Activated CD8-positive, alpha-beta memory T cell treated with anti-CD3 and anti-CD28 coated beads for 4 hours (primary cell): ENCODE measurements around the gene UBXN6.

ENCODE experiments used
- DNase-seq, 2 donors: peaks; one replicate each; pipeline ENCODE4 v3.0.0-alpha.2; 2020; ENCODE audit warnings: low read depth in 2 of 2

UBXN6 gene

DNA sequence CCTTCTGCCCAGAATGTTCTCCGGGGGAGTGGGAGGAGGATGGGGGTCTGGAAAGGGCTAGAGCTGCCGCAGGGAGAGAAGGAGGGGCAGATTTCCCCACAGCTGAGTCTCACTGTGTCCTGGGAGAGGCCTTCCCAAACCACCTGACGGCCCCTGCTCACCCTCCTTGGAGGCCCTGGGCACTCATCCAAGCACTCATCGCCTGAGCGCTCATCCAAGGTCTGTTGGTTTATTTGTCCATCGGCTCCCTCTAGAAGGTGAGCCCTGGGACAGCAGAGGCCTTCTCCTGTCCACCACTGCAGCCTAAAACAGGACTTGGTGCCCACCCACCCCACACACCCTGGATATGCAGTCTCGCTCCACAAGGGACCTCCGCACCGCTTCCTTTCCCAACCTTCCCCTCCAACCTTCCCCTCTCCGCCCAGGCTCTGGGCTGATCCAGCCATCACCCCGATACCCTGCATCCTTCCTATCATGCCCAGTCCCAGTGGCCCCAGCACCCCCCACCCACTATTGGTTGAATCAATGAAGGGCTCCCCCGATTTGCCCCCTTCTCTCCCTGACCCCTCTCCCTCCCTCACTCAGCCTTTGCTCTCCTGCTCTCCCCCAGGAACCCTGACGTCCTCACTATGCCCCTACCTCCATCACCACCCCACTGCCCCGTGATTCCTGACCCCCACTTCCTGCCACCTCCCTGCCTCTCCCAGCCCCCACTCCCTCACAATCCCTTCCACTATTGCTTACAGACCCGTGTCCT is 1.7 kb downstream of the UBXN6 start:
- DNase-seq, result no peak

DNA sequence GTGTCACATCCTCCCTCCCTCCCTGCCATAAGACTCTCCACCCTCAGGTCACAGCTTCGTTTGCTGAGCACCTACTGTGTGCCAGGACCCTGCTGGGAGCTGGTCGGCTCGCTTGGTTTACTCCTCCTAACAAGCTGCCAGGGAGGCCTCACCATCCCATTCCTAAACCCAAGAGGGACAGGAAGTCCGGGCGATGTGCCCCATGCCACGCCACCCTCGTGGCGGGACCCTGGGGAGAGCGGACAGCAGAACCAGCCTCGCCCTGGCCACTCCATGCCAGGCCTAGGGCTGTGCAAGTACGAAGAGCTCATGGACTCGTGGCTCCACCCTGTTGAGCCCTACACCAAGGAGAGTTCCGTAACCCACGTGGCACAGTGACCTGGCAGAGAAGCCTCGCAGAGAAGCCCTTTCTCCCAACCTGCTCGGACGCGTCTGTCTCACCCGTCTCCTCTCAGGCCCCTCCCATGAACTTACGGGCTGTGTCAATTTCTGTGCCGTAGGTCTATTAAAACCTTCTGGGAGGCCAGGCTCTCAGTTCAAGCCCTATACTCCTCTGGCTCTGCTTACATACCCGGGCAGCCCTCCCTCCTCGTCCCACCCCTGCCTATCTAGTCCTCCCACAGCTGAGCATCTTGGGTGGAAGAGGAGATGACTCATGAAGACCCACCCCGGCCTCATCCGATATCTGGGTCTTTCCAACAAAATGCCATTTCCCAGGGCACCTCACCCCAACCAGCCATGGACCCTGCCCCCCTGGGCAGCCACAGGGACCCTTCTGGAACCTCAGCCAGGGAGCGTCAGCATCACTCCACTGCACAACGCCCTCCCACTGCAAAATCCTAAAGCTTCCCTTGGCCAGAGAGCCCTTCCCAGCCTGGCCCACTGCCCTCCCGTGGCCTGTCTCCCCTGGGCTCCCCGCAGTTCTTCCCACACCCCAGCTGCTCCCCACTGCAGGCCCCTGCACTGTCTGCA is 2.6 kb downstream of the UBXN6 start:
- DNase-seq, result no peak

DNA sequence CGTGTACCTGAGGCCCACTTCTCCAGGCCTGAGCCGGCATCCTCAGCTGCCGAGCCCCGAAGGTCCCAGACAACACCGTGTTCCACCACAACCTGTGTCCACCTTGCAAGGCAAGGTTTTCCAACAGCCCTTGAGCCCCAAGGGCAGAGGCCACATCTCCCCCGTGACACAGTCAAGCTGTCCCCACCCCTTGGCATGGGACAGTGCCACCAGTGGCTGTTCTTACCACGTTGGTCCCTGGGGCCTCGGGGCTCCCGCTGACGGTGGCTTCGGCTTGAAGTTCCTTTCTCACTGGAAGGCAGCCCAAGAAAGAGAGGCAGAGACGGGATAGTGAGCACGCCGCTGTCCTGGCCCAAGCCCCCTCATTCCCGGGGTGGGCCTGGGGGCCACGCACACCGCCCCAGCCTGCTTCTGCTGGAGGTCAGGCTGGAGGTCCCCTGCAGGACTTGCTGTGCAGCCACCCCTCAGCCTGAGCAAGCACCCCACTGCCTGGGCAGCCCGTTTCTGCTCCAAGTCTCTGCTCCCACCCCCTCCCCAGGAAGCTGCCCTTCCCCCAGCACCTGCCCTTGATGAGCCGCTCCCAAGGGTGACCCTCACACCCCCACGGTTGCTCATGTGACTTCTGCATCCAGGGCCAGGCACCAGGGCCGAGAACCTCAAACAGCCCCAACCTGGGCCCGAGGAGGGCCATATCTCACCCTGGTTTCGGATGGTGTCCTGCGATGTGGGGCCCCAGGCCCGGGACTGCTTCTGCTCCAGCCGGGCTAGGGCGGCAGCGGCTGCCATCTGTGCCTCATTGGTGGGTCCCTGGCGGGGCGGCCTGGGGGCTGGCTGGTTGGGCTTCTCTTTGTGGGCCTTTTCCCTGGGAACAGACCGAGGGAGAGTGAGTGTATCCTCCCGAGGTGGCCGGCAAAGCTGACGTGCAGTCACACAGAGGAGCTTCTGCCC is 4.1 kb downstream of the UBXN6 start:
- DNase-seq, result no peak

DNA sequence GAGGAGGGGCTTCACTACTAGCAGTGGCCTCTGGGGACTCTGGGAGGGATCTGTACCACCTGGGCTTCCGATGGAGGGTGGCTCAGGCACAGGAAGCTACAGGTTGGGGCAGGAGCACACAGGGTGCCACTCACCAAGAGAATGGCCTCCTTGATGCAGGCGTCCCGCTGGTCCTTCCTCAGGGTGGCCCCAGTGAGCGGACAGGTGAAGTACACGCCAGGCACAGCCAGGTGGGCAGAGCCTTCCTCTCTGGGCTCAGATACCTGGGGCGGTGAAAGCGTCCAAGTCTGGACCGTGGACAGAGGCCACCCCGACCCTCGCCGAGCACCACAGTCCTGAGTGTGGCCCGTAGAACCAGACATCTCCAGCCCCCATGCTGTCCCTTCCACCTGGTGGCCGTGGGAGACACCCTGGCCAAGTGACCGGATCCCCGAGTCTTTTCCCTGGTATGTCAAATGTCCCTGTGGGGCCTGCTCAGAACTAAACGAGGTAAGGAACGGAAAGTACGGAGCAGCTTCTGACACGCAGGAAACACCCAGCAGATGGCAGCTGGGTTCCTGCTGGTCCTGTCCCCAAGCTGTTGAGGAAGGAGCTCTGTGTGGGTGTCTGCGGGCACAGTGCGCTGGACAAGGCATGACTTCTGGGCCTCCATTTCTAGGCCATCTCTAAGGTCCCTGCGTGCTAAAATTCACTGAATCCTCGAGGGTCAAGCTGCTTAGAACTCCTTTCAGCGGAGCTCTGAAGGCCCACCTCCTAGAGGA is 5.2 kb downstream of the UBXN6 start:
- no peak for DNase-seq

DNA sequence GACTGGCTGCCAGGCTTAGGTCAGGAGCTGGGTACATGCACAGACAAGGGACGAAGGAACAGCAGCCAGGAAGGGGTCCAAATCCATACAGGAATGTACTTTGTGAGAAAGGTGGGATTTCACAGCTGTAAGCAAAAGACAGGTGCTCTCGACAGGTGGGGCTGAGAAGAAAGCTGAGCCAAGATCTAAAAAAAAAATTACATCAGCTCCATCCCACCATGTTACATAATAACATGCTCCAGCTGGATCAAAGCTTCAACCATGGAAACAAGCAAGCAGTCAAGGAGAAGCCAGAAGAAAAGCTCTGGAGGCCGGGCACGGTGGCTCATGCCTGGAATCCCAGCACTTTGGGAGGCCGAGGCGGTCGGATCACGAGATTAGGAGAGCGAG is 8.0 kb downstream of the UBXN6 start:
- DNase-seq, result no peak

DNA sequence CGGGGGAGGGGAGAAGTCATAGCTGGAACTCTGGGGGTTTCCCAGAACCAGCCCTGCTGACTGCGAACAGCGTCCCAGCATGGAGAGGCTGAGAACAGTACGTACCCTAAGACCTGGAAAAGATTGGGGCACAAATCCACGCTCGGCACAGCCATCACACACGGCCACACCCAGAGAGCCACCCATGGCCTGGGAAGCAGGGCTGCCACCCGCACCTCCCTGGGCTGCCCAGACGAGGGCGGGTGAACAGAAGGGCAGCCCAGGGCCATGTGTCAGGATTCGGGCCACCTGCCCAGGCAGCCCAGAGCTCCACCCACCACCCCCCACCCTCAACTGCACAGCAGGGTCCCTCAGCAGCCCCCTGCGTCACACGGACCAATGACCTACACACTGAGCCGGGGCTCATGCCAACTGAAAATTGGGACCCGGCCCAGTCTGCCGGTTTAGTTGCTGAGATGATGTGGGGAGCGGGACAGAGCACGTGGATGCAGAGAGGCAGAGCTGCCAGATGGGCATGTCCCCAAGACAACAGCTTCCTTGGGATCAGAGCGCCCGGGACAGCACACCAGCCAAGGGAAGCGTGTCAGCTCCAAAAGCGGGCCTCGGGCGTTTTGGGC is 8.5 kb downstream of the UBXN6 start:
- no peak for DNase-seq

DNA sequence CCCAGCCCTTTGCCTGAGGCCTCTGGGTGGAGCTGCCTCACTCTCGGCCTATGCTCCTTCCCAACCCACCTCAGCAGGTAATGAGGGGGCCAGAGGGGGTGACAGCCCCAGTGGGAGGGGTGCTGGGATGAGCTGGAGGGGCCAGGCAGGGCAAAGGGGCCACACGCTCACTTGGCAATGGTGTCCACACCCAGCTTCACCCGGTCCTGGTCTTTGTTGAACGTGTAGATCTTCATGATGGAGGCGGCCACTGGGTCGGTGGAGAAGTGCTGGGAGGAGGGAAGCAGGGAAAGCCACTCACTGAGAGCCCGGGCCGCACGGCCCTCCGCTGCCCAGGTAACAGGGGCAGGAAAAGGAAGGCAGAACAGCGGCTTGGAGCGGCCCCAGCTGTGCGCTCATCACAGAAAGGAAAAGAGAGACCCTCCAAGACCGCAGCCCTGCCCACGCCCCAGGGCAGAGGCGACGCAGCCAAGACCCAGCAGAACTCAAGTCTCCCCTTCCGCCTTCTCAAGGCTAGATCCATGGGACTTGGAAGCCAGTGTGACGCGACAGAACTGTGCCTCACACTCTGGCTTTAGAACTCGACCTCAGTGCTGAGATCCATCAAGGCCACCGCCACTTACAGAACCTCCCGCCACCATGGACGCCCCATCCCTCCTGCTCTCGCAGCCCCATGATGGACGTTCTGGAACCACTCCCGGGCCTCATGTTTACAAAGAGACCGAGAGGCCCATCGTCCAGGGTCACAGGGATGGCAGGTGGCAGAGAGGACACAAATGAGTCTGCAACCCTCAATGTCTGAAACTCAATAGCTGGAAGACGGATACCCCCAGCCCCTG is 9.2 kb downstream of the UBXN6 start:
- DNase-seq, result no peak

DNA sequence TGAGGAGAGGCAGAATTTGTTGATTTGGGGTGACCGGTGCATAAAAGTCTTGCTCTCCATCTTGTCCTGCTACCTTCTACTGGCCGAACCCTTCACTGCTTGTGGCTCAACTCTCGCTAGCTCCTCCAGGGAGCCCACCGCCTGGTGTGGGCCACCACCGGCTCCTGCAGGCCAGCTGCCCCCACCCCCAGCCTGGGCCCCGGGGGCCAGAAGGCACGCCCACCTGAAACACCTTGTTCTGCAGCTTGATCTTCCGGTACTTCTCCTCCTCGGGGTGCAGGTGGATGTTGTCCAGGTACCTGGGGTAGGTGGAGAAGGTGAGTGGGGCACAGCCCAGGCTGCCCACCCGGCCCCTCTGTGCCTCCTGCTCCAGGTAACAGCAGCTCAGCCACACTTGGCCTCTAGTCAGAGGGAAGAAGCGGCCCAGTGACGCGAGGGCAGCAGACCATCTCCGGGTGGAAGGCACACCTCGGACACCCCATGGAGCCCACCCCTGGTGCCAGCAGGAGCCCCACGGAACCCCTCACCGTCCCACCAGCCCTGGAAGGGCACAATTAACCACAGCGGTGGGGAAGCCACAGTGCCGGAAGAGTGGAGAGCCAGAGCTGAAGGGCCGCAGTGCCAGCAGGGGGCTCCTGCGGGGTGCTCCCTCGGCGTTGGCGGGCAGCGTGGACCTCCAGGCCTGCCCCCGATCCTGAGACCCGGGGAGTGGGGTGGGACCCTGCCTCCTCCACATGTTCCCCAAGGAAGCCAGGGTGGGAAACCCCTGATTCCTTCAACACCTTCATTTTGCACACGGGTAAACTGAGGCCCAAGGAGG is 10.1 kb downstream of the UBXN6 start:
- DNase-seq, result no peak

DNA sequence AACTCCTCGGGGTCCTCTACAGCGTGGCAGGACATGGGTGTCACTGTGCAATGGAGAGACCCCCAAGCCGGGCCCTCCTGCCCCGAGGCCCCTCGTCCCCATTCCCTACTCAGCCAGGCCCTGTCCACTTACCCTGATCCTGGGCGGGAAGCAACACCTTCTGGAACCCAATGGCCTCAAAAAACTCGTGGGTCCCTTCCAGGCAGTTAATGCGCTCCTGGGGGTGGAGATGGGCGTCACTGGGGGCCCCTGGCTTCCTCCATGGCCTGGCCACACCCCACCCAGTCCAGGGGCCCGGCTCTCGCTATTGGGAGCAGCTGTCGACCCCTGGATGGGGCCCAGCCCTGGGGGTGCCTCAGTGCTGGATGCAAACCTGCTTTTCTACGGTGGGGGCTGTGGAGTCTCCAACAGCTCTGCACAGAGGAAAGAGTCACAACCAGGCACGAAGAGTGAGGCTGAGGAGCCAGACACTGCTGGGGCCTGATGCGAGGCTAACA is 10.8 kb downstream of the UBXN6 start:
- no peak for DNase-seq

DNA sequence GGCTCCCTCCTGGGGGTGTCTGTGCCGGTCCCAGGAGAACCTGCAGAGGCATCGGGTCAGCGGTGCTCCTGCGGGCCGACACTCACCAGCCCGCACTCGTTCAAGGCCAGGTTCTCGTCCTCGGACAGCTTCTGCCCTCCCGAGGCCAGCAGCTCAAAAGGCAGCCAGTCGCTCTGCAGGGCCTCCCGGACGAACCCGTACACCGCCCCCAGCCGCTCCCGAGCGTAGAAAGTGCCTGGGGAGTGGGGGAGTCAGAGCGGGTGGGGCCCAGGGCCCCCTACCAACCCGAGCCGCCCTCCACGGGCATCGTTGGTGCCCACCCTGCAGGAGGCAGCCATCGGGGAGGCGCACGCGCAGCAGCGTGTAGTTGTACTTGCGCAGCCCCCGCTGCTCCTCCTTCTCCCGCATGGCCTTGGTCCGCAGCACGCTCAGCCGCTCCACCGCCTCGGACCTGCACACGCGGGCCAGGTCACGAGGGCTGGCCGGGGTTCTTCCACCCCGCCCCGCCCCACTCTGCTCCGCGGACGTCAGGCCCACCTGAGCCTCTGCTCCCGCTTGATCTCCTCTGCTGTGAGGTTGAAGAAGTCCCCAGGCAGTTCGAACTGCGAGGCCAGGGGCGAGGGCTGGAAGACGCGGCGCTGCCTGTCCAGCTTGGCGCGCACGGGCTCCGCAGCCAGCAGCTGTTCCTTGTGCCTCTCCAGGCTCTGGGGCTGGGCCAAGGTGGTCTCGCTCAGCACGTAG is 11.5 kb downstream of the UBXN6 start:
- DNase-seq, result no peak

DNA sequence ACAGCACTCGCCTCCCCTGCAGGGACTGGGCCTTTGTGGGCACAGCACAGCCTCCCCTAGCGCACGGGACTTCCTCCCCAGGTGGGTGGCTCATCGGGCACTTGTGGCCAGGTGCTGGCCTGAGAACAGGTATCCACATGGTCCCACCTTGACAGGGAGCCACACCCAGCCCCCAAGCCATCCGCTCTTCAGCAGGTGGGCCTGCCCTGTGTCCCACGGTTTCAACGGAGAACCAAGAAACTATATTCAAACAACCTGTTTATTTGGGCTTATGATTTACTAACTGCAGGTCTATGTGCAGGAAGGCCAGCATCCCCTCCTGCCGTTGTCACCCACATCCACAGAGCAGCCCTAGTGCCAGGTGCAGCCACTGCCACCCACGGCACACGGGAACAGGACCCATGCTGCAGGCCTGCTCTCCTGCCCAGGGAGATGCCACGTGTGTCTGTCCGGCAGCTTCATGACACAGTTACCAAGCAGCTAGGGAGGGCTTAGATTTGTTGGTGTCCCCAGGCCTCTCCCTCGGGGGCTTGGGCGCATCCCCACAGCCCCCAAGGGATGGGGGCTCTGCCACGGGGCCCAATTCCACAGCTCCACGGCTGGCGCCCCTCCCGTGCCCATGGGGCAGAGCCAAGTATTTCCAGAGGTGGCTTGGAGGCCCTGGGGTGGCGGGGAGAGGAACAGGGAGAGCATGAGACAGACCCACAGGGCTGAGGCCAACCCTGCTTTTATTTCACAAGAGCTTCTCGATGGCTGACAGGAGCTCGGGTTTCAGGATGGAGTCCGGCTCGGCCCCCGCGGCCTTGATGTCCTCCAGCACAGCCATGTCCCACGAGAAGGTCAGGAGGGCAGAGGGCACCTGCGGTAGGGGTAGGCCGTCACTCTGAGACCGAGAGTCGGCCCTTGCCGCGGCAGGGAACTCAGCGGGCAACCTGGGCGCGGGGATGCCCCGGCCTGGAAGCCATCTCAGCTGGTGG is 12.5 kb downstream of the UBXN6 start:
- no peak for DNase-seq

DNA sequence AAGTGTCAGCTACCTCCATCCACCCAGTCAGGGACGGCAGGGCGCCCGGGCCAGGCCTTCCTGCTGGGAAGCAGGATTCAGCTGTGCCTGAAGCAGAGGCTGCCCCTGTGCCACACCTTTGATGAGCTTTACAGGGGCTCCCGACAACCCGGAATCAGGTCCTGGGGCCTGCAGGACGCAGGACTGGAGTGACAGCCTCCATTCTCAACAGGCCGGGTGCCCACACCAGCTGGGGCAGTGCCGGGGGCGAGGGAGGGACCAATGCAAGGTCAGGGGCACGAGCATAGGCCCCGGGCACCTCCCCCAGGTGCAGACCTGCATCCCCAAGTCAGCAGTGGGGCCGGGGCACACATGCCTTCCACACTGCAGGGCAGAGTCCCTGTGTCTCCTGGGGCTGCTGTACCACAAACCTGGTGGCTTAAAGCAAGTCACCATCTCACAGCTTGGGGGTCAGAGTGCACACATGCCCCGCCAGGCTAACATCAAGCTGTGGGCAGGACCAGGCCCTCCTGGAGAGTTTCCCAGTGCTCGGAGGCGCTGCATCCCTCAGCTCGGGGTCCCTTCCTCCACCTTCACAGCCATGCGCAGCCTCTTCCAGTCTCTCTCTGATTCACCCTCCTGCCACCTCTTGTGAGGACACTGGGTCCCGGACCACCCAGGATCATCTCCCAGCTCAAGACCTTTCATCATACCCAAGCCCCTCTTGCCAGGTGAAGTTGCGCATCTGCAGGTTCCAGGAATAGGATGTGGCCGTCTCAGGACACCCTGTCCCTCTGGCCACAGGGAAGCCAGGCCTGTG is 13.4 kb downstream of the UBXN6 start:
- no peak for DNase-seq

DNA sequence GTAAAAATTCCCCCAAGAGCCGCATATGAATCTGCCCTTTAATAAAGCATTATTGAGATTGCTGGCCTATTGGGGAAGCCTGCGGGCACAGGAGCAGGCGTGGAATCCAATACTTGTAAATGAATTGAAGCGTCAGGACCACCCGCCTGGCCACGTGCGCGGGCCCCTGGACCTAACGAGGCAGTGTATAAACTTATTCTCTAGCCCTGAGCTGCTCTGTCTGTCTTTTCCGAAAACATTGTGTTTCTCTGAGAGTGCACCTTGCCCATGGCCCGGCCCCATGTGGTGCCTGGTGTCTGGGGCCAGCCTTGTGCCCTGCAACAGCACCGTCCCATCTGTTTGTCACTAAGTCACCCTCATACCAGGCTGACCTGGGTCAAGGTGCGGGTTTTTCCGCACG is 14.4 kb downstream of the UBXN6 start:
- DNase-seq, result no peak

DNA sequence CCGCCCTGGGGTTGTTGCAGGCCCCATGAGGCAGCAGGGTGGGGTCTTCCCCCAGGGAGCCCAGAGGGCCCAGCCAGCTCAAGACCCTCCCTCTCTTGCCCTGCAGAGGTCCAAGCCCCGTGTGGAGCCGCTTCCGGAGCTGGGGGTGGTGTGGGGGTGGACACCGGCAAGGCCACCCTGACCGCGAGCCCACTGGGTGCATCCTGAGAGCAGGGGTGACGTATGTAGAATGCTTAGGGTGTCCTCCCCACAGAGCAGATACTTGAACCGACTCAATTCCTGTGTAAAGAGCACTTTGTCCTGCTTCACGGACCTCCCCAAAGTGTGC is 14.8 kb downstream of the UBXN6 start:
- no peak for DNase-seq

DNA sequence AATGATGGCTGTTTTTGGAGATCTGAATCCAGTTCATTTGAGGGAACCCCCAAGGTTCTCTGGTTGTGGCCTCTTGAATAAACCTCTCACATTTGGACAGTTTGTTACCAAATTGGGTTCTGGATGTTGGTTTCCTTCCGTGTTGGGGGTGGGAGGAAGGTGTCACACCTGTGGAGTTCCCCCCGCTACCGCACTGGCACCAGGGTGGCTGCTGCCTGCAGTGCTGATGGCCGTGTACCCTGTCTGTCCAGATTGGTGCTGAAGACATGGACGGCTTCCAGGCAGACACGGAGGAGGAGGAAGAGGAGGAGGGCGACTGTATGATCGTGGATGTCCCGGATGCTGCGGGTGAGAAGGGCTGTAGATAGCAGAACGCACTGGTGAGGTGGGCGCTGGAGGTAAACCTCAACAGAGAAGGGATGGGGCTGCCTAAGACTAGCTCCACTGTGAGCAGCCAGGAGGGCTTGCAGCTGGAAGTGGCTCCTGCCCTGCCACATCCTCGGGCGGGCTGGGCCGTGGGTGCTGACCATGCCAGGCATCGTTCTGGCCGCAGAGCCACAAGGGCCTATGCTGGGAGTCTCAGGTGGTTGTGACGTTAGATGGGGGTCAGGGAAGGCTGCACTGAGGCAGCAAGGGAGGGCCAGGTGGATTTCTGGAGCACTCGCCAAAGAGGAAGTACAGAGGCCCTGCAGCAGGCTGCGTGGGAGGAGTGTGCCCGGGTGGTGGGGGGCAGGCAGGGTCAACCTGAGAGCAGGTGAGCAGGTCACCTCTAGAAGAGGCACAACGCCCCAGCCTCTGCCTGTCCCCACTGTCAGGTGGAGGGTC is 15.4 kb downstream of the UBXN6 start:
- DNase-seq, result no peak
